AG10803 (cell line): ENCODE data around the gene SMYD3.

Source experiments
- DNase-seq: peaks from one replicate; pipeline ENCODE4 v3.0.0; 2010; ENCODE audit warnings: low read depth
- H3K4me3 ChIP-seq: 2 replicates; pipeline ENCODE4 v1.5.1; 2011; ENCODE audit warnings: mild to moderate bottlenecking, low read length, control low read depth
- TF ChIP-seq, protein P1 (sequence below): conservative IDR thresholded peaks from 2 replicates; pipeline ENCODE4 v1.5.1; 2011; ENCODE audit warnings: mild to moderate bottlenecking, low read length, control low read depth, inconsistent platforms

Gene SMYD3

DNA sequence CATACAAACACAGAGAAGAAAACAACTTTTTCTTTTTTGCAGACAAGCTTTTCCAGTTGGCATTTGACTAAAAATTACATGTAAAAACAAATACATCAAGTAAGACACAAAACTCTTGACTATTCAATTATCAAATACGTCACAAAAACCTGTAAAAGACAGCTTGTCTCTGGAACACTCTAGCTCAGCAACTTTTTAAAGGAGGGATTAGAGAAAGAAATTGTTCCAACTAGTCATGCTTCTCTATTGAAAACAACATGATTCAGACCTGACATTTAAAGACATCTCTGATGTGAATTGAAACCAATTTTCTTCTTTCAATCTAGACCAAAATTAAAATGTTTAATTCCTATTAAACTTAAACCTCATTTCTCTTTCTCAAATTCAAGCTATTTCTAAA, 30.3 kb downstream of the SMYD3 start:
- DNase-seq, result no peak
- TF ChIP-seq, protein P1, sequence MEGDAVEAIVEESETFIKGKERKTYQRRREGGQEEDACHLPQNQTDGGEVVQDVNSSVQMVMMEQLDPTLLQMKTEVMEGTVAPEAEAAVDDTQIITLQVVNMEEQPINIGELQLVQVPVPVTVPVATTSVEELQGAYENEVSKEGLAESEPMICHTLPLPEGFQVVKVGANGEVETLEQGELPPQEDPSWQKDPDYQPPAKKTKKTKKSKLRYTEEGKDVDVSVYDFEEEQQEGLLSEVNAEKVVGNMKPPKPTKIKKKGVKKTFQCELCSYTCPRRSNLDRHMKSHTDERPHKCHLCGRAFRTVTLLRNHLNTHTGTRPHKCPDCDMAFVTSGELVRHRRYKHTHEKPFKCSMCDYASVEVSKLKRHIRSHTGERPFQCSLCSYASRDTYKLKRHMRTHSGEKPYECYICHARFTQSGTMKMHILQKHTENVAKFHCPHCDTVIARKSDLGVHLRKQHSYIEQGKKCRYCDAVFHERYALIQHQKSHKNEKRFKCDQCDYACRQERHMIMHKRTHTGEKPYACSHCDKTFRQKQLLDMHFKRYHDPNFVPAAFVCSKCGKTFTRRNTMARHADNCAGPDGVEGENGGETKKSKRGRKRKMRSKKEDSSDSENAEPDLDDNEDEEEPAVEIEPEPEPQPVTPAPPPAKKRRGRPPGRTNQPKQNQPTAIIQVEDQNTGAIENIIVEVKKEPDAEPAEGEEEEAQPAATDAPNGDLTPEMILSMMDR, result no peak
- no peak overlapping the region for H3K4me3 ChIP-seq

- no peak overlapping the region for H3K4me3 ChIP-seq
- TF ChIP-seq, protein P1, result no peak
- no peak for DNase-seq
Observed at GRCh38 chr1:246471688-246472087, 35.4 kb downstream of the SMYD3 start.

DNA sequence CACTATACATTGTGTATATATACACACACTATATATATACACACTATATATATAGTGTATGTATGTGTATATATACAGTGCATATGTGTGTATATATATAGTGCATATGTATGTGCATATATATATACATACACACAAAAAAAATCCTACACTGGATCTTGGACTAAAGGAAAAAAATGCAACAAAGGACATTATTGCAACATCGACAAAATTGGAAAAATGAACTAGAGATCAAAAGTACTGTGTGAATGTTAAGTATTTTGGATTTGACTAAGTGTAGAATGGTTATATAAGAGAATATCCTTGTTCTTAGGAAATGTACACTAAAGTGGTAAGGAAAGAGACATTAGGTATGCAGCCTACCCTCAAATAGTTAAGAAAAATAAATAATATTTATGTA, 36.5 kb downstream of the SMYD3 start:
- no peak overlapping the region for H3K4me3 ChIP-seq
- DNase-seq, result no peak
- TF ChIP-seq, protein P1, result no peak

GRCh38 chr1:246462986-246463385, 44.1 kb downstream of the SMYD3 start:
- no peak overlapping the region for H3K4me3 ChIP-seq
- DNase-seq, result no peak
- TF ChIP-seq, protein P1, result no peak

GRCh38 chr1:246460406-246460805, 46.7 kb downstream of the SMYD3 start:
- DNase-seq, result no peak
- no peak overlapping the region for H3K4me3 ChIP-seq
- TF ChIP-seq, protein P1, result no peak

DNA sequence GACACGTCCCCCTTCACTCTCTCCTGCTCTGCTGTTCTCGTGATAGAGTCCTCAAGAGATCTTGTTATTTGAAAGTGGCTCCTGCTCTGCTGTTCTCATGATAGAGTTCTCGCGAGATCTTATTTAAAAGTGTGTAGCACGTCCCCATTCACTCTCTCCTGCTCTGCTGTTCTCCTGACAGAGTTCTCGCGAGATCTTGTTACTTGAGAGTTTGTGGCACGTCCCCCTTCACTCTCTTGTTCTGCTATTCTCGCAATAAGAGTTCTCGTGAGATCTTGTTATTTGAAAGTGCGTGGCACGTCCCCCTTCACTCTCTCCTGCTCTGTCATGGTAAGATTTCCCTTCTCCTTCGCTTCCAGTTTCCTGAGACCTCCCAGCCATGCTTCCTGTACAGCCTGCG, 47.9 kb downstream of the SMYD3 start:
- TF ChIP-seq, protein P1, result no peak

GRCh38 chr1:246455476-246455875, 51.6 kb downstream of the SMYD3 start:
- H3K4me3 ChIP-seq, result no peak overlapping the region
- no peak for DNase-seq
- TF ChIP-seq, protein P1, result no peak

More for the DNA sequence above, 47.9 kb downstream of the SMYD3 start:
- no peak overlapping the region for H3K4me3 ChIP-seq
- no peak for DNase-seq
